ENCODE results near the gene C11orf52.

The C11orf52 gene

DNA sequence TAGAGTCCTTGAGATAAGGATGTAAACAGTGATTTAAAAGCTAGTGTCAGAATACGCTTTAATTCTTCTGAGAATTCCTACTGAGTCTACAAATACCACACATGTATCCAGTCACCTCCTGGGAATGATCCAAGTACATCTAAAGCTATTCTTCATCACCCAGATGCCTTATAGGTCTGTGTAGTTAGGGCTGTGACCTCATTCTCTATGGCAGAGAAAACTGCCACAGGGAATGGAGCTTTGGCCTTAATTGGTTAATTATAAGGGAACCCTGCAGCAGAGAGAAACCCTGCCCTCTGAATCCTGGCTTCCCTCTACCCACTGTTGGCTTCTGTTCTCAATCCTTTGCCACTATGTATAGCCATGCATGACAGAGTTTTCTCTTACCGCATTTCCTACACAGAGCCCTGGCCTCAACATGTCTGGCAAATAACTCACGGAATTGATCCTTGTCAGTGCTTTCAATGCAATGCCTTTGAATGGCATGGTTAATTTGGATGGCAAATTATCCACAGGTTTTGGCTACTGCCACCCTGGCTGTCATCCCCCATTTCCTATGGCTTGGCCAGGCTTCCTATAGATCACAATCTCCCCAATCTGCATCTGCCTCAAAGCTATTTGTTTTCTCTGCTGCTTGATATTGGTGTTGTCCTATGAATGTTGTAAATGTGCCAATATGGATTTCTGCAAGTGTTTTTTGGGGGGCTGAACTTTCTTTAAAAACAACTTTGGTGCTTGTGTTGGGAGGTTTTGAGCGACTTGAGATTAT is 21.3 kb downstream of the C11orf52 start:
- DNase-seq: no peak

DNA sequence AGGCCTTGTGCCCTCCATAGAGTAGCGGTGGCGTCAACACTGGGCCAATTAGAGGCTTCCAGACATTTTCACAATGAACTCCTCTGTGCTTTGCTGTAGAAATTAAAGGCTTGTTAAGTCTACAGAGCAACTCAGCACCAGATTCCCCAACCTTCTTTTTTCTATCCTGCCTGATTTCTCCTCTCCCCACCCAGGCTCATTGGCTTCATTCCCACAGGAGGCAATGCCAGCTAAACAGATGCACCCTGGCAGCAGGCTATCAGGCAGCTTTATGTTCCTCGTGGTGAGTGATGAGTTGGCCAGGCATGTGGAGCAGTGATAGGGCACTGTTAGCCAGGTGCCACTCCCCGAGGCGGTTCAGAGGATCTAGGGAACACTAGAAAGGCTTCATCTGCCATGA is 23.2 kb downstream of the C11orf52 start:
- no peak for DNase-seq

DNA sequence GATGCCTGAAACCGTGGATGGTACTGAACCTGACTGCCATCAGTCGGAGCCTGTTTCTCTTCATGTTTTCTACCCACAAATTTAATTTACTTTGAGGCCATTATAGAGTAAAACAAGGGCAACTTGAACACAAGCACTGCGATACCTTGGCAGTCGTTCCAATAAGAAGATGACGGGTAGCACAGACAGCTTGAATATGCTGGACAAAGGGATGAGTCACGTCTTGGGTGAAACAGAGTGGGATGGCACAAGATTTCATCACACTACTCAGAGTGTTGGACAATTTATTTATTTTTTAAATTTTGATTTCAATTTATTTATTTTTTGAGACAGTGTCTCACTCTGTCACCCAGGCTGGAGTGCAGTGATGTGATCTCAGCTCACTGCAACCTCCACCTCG is 24.1 kb downstream of the C11orf52 start:
- no peak for DNase-seq

DNA sequence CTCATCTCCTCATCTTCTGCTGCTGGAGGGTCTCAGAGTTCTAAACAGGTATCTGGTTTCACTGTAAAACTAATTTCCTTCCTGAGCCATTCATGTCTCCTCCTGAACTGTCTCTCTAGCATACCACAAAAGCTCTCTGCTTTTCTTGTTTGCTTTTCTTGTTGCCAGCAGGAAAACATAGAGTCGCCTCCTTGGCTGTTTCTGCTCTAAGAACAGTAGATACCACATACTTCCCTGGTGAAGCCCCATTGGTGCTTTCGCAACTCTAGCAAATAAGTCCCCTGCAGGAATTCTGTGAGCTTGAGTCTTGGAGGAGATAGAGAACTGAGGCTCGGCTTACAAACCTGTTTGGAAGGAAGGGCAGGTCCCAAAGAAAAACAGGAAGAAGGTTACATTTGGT is 25.4 kb downstream of the C11orf52 start:
- no peak for DNase-seq

DNA sequence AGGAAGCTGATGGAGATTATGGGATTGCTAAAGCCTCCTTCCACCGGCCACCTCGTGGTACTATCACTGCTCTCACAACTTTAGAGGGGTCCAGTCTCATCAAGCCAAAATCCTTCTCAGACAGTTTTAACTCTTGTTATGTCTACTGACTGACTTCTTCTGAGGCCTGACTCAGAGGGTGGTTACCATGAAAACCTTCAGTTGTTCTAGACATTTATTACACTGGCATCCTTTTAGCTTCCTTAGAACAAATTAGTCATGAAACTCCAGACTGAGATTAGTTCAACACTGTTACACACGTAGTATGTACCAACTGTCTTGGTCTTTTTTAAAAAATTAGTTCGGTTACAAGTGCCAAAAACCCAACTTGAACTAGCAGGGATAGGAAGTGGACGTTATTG is 25.9 kb downstream of the C11orf52 start:
- DNase-seq: no peak

DNA sequence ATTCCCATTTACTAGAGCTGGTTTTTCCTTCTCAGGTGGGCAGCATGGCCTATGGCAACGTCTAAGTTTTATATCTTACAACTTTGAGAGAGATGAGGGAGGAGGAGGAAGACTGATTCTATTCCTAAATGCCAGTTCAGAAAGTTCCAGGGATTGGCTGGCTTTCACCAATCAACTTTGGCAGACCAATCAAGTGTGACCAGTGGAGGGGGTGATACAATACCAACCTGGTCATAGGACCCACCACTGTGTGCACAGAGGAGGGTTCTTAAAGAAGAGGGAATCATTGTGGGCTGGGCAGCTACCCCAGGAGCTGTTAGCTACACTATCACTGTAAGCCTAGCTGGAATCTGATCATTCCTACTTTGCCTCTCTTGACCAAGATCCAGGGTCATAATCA is 26.5 kb downstream of the C11orf52 start:
- no peak for DNase-seq

DNA sequence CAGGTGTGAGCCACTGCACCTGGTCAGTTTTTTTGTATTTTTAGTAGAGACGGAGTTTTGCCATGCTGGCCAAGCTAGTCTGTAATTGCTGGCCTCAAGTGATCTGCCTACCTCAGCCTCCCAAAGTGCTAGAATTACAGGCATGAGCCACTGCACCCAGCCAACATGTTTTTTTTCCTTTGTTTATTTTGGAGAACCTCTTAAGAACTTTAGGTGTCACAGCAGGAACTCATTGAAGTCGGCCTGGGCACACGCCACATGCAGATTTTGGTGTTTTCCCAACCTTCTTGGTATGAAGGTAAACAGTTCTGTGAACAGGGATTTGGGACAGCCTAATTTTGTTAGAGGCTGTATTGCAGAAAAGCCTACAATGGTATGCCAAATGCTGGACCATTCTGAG is 27.8 kb downstream of the C11orf52 start:
- DNase-seq: no peak

DNA sequence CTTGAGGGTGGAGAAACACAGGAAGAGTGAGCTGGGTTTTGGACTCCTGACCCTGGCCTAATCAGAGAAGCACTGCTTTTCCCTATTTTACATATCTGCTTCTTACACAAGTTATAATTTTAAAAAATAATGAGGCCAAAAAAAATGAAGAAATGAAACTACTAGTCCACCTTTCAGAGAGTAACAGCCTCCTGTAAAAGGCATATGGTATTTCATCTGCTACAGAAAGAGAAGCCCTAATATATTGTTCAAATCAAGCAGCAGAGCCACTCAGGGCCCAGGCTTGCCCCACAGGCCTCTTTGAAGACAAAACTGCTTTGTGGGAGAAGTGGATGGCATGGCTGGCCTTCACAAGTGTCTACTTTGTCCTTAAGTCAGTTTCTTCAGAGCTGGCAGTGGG is 28.4 kb downstream of the C11orf52 start:
- DNase-seq: no peak

DNA sequence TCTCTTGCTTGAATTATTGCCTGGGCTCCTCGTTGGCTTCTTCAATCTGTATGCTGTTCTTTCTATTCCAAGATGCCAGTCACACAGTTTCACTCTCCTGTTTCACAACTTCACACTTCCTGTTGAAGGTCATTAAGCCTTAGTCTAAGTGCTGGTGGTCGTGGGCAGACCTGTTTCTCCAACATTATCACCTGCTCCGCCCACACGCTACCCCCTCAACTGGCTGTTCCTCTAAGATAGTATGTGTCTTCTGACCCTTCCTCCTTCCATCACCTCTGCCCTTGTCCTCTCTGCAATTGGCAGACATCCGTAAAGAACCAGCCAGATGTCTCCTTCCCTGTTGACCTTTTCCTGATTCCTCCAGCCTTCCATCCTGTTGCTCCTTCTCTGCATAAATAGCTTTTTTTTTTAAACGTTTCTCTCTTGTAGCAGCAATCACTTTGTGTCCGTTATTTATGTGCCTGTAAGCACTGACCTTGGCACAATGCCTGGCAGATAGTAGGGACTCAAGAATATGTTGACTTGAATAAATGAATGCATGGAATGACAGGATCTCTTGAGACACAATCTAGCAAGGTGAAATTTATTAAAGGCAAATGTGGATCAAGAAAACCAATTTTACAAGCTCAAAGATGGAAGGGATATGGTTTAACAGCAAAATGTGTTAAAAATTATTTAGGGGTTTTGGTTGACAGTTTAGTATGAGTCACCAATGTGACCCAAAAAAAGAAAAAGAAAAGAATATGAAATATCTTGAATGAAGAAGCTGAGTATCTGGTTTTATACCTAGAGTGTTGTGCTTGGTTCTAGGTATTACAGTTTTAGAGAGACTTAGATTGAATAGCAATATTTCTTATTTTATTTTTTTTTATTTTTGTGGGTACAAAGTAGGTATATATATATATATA is 31.1 kb downstream of the C11orf52 start:
- DNase-seq: no peak

DNA sequence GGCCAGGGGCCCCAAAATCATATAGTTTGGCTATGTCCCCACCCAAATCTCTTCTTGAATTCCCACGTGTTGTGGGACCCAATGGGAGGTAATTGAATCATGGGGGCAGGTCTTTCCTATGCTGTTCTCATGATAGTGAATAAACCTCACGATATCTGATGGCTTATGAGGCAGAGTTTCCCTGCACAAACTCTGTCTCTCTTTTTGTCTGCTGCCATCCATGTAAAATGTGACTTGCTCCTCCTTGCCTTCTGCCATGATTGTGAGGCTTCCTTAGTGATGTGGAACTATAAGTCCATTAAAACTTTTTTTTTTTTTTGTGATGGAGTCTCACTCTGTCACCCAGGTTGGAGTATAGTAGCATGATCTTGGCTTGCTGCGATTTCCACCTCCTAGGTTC is 32.9 kb downstream of the C11orf52 start:
- no peak for DNase-seq

DNA sequence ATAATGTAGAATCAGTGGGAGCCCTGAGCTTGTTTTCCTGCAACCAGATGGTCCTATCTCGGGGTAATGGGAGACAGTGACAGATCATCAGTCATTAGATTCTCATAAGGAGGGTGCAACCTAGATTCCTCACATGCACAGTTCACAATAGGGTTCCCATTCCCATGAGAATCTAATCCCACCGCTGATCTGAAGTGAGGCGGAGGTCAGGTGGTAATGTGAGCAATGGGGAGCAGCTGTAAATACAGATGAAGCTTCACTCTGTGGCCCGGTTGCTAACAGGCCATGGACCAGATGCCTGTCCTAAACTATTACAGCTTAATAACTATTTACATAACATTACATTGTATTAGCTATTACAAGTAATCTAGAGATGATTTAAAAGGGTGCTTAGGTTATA is 35.4 kb downstream of the C11orf52 start:
- DNase-seq: no peak

DNA sequence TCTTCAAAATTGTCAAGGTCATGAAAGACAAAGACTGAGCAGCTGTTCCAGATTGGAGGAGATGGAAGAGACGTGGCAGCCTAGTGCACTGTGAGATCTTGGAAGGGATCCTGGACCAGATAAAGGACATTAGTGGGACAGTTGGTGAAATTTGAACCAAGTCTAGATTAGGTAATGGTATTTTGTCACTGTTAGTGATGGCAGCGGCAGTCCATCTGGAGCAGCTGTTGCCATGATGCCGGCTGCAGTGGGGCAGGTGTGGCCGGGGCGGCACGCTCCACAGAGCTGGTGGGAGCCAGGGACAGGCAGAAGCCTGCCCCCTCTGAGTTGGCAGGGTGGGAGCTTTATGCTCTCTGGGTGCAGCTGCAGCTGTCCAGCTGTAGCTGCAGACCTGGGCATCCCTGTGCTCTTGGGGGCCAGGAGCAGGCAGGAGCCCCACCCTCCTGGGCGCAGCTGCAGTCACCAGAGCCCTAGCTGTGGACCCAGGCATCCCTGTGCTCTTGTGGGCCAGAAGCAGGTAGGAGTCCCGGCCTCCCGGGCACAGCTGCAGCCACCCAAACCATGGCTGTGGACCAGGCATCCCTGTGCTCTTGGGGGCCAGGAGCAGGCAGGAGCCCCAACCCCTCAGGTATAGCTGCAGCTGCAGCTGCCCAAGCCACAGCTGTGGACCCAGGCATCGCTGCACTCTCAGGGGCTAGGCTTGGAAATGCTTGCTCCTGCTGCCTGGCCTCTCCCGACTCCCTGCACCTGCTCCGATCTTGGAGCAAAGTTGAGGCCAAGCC is 39.1 kb downstream of the C11orf52 start:
- DNase-seq: peak; percentile 55 to 86

DNA sequence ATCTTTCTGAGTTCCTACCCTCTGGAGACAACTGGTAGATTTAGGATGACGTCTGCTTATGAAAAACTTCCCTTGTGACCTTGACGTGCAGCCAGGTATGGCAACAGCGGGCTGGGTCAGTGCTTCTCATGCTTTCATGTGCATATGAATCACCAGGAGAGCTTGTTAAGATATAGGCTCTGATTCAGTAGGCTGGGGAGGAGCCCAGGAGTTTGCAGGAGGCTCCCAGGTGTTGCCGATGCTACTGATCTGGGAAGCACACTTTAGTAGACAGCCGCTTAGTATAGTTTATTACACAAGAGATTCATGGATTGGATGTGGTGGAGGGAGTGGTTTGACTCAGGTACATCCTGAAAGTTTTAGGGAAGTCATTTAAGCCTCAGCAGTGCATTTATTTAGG is 42.2 kb downstream of the C11orf52 start:
- no peak for DNase-seq

DNA sequence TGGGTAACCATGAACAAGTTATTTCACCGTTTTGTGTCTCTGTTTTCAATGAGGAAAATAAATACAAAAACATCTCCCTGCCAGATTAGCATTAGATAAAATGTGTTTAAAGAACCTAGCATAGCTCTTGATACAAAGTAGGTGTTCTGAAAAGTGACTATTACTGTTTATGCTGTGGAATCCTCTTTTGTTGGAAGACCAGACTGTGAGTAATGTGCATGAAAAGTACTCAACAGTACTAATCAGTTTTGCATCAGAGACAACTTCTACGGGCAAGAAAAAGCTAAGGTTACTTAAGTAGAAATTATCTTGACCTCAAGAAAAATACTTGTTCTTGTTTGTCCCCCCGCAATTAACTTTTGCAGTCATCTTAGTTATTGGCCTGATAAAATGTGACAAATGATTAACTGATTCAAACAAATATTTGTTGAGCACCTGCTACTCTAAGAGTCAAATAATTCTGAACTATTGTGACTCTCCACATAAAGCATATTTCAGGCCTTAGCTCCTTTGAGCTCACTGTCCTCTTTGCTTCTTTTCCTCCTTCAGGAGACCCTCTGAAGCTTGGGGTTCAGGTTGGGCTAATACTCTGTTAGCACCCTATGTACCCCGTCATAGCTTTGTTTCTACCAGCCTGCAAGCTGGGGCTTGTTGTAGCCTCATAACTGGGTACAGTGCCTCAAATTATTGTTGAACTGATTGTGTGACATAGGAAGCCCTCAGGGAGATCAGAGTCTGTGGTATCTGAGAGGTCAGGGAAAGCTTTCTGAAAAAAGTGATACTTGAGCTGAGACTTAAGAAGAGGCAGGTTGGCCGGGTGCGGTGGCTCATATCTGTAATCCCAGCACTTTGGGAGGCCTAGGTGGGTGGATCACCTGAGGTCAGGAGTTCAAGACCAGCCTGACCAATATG is 42.9 kb downstream of the C11orf52 start:
- DNase-seq: no peak

DNA sequence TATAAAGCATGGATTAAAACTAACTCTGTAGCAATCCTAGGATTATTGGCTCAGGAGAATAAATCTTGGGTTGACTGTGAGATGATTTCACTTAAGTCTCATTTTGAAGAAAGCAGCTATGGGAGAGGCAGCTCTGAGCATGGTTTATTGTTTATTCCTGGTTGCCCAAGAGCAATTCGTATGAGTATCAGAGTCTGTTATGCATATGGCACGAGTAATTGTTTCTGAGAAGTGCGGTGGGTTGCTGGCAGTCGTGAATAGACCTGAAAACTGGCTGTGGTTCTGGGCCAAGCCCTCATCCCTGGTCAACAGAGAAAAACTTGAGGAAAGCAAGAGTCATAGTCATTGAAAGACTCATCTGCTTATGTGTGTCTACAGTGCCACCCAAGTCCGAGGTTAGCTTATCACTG is 45.2 kb downstream of the C11orf52 start:
- no peak for DNase-seq

DNA sequence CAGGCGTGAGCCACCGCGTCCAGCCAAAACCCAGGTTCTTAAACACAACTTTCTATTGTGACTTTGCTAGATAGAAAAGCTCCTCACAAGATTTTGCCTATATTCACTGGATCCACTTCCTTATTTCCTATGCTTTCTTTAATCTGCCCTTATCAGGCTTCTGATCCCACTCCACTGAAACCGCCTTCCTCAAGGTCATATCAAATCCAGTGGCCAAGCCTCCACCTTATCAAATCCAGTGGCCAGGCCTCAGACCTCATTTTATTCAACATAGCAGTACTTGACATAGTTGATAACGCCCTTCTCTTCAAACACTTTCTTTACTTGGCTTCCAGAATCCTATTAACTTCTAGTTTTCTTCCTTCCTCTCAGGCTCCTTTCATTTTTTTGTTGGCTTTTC is 48.0 kb downstream of the C11orf52 start:
- no peak for DNase-seq

DNA sequence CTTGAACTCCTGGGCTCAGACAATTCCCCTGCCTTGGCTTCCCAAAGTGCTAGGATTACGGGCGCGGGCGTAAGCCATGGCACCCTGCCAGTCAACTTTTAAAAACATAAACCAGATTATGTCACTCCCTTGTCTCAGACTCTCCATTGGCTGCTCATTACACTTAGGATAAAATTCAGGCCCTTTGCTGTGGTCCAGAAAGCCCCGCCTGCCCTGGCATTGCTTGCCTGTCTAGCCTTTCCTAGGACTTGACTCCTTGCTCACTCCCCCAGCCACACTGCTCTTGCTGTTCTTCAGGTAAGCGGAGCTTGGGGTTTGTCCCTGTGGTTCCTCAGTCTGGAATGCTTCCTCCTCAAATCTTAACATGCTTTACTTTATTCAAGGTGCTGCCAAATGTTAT is 48.9 kb downstream of the C11orf52 start:
- DNase-seq: no peak

DNA sequence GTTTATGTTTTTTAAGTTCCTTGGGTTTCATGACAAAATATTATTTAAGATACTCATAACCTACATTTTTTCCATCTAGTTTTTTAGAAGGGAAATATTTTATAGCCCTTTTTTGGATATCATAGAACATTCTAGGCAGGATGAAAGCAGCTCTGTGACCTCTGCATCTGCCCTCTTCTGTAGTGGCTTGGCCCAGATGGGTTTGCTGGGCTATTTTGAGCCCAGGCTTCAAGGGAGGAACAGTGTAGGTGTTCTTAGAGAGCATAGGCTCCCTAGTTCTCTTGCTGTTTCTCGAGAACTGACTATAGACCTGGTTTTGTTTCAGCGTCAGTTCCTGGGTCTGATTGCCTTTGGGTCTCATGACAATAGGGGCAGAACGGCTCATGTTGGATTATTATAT is 50.6 kb downstream of the C11orf52 start:
- DNase-seq: no peak

DNA sequence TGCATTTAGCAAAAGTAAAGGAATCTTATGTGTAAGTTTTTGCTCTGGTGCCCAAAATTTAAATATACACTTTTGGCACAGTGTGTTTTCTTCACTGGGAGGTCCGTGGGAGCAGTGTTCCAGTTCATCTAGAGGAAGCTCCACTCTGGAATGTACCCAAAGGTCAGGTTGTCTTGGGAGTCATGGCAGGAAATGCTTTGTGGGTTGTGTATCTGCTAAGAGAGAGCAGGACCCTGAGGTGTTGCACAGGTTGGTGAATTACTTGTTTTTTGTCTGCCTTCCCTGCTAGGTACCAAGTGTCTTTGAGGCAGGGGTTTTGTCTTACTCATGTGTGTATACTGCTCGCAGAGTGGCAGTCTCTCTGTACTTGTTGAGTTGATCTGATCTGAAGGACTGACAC is 55.7 kb downstream of the C11orf52 start:
- no peak for DNase-seq

DNA sequence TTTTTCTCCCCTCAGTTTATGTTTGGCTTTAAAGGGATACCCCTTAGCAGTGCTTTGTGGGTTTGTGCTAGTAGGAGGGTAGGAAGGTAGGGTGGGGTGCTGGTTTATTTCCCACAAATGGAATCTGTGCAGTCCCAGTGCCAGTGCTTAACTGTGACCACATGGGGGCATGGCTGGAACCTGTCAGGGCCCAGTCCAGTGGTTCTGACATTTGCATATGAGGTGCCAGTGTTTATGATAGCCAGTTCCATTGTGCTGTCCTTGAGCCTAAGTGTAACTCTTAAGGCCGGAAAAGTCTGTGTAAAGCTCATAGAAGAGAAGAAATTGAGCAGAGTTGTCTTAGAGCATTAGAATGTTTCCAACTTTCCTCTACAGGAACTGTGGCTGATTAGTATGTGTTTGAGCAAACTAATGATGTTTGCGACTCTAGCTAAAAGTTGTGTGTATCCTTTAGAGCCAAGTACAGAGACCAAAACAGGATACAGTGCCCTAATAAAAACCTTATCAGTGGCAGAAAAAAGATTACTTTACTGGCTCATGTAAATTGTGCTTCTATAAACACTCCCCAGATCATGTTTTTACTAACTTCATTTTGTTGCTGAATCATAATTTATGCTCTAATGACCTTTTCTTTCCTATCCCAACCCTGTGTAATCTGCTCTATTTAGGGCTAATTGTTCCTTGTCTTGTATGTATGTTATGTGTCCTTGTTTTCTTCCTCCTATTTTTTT is 56.5 kb downstream of the C11orf52 start:
- DNase-seq: no peak

DNA sequence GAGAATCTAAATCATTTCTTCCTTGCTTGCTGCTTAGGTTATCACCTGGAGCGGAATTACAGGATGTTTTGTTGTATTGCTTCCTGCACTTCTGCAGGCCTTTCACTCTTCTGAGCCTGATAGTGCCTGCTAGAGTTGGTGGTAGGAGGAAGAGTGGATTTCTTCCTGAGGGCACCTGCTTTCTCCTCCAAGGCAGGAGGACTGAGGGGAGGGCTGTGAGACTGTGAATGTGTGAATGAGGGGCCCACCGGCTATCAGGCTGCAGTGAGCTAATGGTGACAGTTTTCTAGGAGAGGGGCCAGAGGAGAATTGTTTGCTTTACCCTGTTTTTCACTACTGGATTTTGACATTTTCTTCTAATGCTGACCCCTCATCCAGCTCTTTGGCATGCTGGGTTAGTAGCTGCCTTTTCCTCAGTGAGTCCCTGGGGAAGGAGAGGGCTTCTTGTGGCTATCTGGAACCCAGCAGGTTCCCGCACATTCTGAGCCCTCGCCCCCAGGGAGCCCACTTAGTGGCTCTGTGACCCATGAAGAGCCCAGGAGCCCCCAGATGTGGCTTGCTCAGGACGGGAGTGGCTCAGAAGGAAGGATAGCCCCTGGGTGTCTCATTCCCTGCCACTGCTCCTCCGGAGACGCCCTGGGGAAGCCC is 57.5 kb downstream of the C11orf52 start:
- no peak for DNase-seq

Measured in NCI-H524 (cell line).